Keratinocyte (primary cell): ENCODE data around the gene RNF123. TPM values are rescaled to one million over a fixed set of nuclear protein-coding genes. Genes with fewer than 3 reads are reported as not detected.

Source experiments
- DNase-seq: peaks from one replicate; pipeline ENCODE4 v3.0.0-alpha.2; 2011; ENCODE audit warnings: low read depth, missing footprints, low spot score
- FAIRE-seq: peaks from 2 replicates; lab custom pipeline; 2011; peaks lifted over from hg19 to GRCh38; lab: Jason Lieb, UNC
- H2AFZ ChIP-seq: 2 replicates; pipeline ENCODE4 v1.6.0; 2012; ENCODE audit warnings: low read length, control low read depth, inconsistent platforms; ENCODE audit not compliant: control insufficient read depth
- H3K27ac ChIP-seq: 2 replicates; pipeline ENCODE4 v1.5.1; 2011; ENCODE audit warnings: low read length; ENCODE audit not compliant: control insufficient read depth, insufficient read depth
- H3K27me3 ChIP-seq: 3 replicates; pipeline ENCODE4 v1.6.0; 2011; ENCODE audit warnings: low read length; ENCODE audit not compliant: control insufficient read depth, insufficient read depth; ENCODE audit errors: extremely low read depth
- H3K36me3 ChIP-seq, 2 experiments: 2 replicates in 1 of 2; 3 replicates in 1 of 2; pipeline ENCODE4 v1.5.1; 2011; ENCODE audit warnings: low read length in 2 of 2, mild to moderate bottlenecking in 1 of 2; ENCODE audit not compliant: control insufficient read depth in 2 of 2, insufficient read depth in 2 of 2; ENCODE audit errors: extremely low read depth in 1 of 2
- H3K4me1 ChIP-seq: 3 replicates; pipeline ENCODE4 v1.5.1; 2011; ENCODE audit warnings: low read length; ENCODE audit not compliant: control insufficient read depth, insufficient read depth; ENCODE audit errors: extremely low read depth
- H3K4me2 ChIP-seq: 3 replicates; pipeline ENCODE4 v1.6.0; 2011; ENCODE audit warnings: low read depth, low read length; ENCODE audit not compliant: control insufficient read depth, insufficient read depth; ENCODE audit errors: extremely low read depth
- H3K4me3 ChIP-seq, 3 experiments: fragments of 200-600 bp in 1 of 3; sonication (generic) in 1 of 3; 2 replicates in 2 of 3; 3 replicates in 1 of 3; pipeline ENCODE4 v1.5.1; 2011 to 2016; ENCODE audit warnings: low read length in 3 of 3, mild to moderate bottlenecking in 3 of 3, control low read depth in 2 of 3, inconsistent platforms in 1 of 3, low read depth in 1 of 3, mixed read lengths in 1 of 3, mixed run types in 1 of 3, moderate library complexity in 1 of 3; ENCODE audit not compliant: control insufficient read depth in 2 of 3, insufficient read depth in 2 of 3; ENCODE audit errors: extremely low read depth in 1 of 3
- H3K79me2 ChIP-seq: 2 replicates; pipeline ENCODE4 v1.6.0; 2012; ENCODE audit warnings: low read length; ENCODE audit not compliant: control insufficient read depth, insufficient read depth
- H3K9ac ChIP-seq: 3 replicates; pipeline ENCODE4 v1.6.0; 2011; ENCODE audit warnings: low read length; ENCODE audit not compliant: control insufficient read depth, insufficient read depth; ENCODE audit errors: extremely low read depth
- H3K9me1 ChIP-seq: 3 replicates; pipeline ENCODE4 v1.6.0; 2011; ENCODE audit warnings: low read length; ENCODE audit not compliant: control insufficient read depth, insufficient read depth; ENCODE audit errors: extremely low read depth
- H3K9me3 ChIP-seq: 2 replicates; pipeline ENCODE4 v1.5.1; 2012; ENCODE audit warnings: low read depth, low read length; ENCODE audit not compliant: control insufficient read depth
- H4K20me1 ChIP-seq: 3 replicates; pipeline ENCODE4 v1.6.0; 2011; ENCODE audit warnings: low read length; ENCODE audit not compliant: control insufficient read depth, insufficient read depth; ENCODE audit errors: extremely low read depth
- CTCF ChIP-seq, 3 experiments: IDR thresholded peaks in 1 of 3; conservative IDR thresholded peaks in 1 of 3; optimal IDR thresholded peaks in 1 of 3; 2 replicates in 2 of 3; 3 replicates in 1 of 3; pipeline versions ENCODE3 to v1.5.1; 2011; ENCODE audit warnings: low read length in 3 of 3, mild to moderate bottlenecking in 3 of 3, moderate library complexity in 2 of 3, control low read depth in 1 of 3, inconsistent platforms in 1 of 3; ENCODE audit not compliant: insufficient read depth in 2 of 3; ENCODE audit errors: extremely low read depth in 1 of 3
- EZH2 ChIP-seq: IDR thresholded peaks from one replicate; pipeline ENCODE4 v1.6.1; 2012; ENCODE audit warnings: inconsistent platforms, mild to moderate bottlenecking, low read length, moderate library complexity
- dilution Hi-C: fragments of 300-500 bp; cut with MboI; formaldehyde crosslinking; loops from one replicate; pipeline ENCODE4 v1.7.0; 2020; ENCODE audit warnings: low sequenced_read_pairs; ENCODE audit not compliant: extremely low pct_ligation_motif_present
- polyA plus RNA-seq, 5 experiments: library from polyadenylated mRNA; depleted of rRNA in 3 of 5; stranded (reverse) in 3 of 5; stranded (forward) in 1 of 5; unstranded in 1 of 5; fragments of >200 nt; gene quantifications; 1 replicate in 1 of 5; 2 replicates in 3 of 5; 3 replicates in 1 of 5; pipeline versions ENCODE4 v1.2.1 to v1.2.3, GENCODE V29; 2011 to 2012; ENCODE audit warnings: missing spikeins in 2 of 5, low read depth in 1 of 5, low replicate concordance in 1 of 5

Gene RNF123
- polyA plus RNA-seq, 1 donor (not counting 4 experiments of a cell fraction or from before 2014, with no cell fraction given), result 18.1 TPM

GRCh38 chr3:49717959-49718857, 28.9 kb downstream of the RNF123 start:
- no peak for FAIRE-seq
- peak overlapping the region; percentile 83 for H3K4me2 ChIP-seq
- peaks cover 25% of the 10 kb centered on the region for H3K4me1 ChIP-seq
- DNase-seq, result no peak
- peaks cover 23 to 27% of the 10 kb centered on the region in 2 experiments for H3K36me3 ChIP-seq
- H3K9me3 ChIP-seq, result no peaks in the 10 kb centered on the region
- H3K27me3 ChIP-seq, result no peaks in the 10 kb centered on the region
- peaks cover 12% of the 10 kb centered on the region for H3K79me2 ChIP-seq
- no peak overlapping the region for H3K27ac ChIP-seq
- peaks cover 14% of the 10 kb centered on the region for H4K20me1 ChIP-seq
- no peak overlapping the region for H2AFZ ChIP-seq
- no peak overlapping the region for H3K9ac ChIP-seq
- no peaks in the 10 kb centered on the region for H3K9me1 ChIP-seq
- dilution Hi-C loops, result no loop called here
- no peak overlapping the region for H3K4me3 ChIP-seq
- TF ChIP-seq EZH2, result no peak
- TF ChIP-seq CTCF (optimal IDR thresholded peaks at IDR 0.05 in 1 of 3, IDR thresholded peaks at IDR 0.05 in 1 of 3, conservative IDR thresholded peaks at IDR 0.05 in 1 of 3; ENCODE audit: extremely low read depth in 1 of 3, insufficient read depth in 2 of 3, low read length in 3 of 3), result no peak

GRCh38 chr3:49718858-49719213, 29.5 kb downstream of the RNF123 start:
- peaks cover 23 to 27% of the 10 kb centered on the region in 2 experiments for H3K36me3 ChIP-seq
- H3K9ac ChIP-seq, result no peak overlapping the region
- H3K27me3 ChIP-seq, result no peaks in the 10 kb centered on the region
- H4K20me1 ChIP-seq, result peaks cover 14% of the 10 kb centered on the region
- H3K4me1 ChIP-seq, result peaks cover 25% of the 10 kb centered on the region
- H3K9me1 ChIP-seq, result no peaks in the 10 kb centered on the region
- no peak overlapping the region for H2AFZ ChIP-seq
- dilution Hi-C loops, result no loop called here
- H3K4me2 ChIP-seq, result peak overlapping the region; percentile 83
- H3K4me3 ChIP-seq, result peak overlapping the region in 2 of 3 experiments; percentile 40 to 51
- H3K79me2 ChIP-seq, result peaks cover 17% of the 10 kb centered on the region
- peak; percentile 22 for TF ChIP-seq EZH2
- TF ChIP-seq CTCF (optimal IDR thresholded peaks at IDR 0.05 in 1 of 3, IDR thresholded peaks at IDR 0.05 in 1 of 3, conservative IDR thresholded peaks at IDR 0.05 in 1 of 3; ENCODE audit: extremely low read depth in 1 of 3, insufficient read depth in 2 of 3, low read length in 3 of 3), result no peak
- no peak for FAIRE-seq
- no peaks in the 10 kb centered on the region for H3K9me3 ChIP-seq
- no peak overlapping the region for H3K27ac ChIP-seq
- no peak for DNase-seq
